NCI-H146 (cell line): ENCODE data around the gene DSE.

Experiments
- DNase-seq: peaks from one replicate; lab custom pipeline; 2025; lab: John Stamatoyannopoulos, UW

DSE gene

GRCh38 chr6:116362276-116362675, 8.5 kb upstream of the DSE start:
- no peak for DNase-seq

DNA sequence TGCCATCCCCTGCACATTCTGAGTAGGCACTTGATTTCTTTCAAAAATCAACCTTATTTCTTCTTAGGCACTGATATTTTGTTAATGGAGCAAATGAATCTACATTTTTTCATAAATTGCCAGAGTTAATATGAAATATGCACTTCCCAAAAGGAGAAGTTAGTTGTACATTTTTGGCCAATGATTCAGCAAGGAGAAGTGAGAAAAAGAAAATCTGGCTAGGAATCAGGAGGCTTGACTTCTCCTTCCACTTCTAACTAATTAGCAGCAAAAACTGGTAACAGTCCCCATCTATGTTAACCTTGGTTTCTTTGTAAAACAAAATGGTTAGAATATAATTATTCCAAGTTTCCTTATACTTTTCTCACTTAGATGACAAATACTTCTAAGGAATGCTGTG, 7.0 kb upstream of the DSE start:
- no peak for DNase-seq

DNA sequence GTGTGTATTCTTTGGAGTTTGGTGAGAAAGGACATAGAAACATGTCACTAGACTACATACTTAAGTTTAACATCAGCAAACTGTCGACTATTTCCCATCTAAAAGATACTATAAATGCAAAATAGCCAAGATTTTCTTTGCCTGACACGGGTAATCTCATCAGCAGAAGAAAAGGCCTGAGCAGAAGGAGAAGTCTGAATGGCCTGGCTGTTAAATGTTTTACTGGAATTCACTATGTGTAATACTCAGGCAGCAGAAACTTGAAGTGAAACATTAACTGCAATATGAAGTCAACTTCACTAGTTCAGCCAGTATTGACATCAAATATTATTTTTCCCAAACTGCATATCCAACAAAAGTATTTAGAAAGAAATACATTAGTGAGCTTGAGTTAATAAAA, 6.4 kb upstream of the DSE start:
- no peak for DNase-seq

- DNase-seq, result no peak
Observed at GRCh38 chr6:116365743-116366142, 5.0 kb upstream of the DSE start.

DNA sequence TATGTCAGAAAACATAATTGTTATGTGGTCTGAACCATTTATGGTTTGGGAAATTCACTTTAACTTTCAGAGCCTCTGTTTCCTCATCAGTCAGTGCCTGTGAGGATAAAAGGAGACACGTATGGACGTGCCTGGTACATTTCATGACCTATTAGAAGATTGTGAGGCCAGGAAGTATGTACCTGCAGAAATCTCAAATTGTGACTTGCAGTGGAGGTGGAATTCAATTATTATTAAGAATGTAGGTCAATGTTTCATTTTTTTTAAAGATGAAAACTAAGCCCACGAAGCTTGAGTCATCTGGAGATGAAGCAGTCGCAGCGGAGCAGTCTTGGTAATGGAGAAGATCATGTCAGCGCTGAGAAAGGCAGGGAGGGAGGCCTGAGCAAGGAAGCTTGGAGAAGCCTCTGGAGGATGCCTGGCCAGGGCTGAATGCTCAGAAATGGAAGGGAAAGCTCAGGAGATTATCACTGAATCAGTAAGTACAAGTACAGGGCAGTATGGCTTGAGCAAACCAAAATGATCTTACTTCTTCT, 3.9 kb upstream of the DSE start:
- DNase-seq, result no peak

- no peak for DNase-seq
Observed at GRCh38 chr6:116369540-116369939, 1.2 kb upstream of the DSE start.

- DNase-seq, result no peak
Observed at GRCh38 chr6:116369964-116370759, 585 bp upstream of the DSE start.

DNA sequence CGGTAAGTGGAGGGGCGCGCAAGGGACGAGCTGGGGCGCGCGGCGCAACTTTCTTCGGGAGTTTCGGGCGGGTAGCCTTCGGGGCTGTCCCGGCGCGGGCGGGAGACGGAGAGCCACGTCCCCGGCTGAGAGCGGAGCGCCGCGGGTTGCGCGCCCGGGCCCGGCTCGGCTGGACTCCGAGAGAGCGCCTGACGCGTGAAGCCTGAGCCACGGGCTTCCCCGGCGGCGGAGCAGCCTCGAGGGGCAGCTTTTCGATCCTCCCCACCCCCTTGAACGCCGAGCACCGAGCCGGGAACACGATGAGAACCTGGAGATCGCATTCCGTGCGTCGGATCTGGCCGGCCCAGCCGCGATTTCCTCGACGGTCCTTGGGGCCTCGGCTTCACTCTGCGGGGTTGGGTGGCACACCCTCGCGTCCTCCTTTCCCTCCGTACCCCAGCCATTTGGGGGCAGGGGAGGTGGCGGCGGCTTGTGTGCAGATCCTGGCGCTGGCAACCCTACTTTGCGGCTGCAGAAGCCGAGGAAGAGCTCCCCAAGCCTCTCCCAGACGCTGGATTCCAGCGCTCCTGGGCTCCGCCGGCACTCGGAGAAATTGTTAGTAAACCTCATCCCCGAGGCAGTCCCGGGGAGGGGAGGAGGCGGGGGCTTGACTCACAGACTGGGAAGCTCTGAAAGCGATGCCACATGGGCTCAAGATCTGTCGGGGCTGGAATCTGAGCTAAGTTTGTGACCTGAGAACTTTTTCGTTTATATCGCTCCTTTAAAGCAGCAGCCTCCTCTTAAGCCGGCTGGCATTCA, 572 bp downstream of the DSE start:
- peak; percentile 66 for DNase-seq

DNA sequence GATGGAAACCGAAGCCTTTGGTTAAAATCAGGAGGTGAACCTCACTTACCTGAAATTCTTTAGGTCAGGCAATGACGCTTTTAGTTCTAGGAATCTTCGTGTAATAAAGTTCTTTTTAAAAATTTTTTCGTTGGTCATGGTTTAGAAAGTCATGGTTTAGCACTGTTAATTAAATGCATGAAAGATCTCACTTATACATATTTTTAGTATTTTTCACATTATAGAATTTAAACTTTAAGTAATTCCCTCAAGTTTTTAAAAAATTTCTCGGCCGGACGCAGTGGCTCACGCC, 1.1 kb downstream of the DSE start:
- DNase-seq, result no peak

GRCh38 chr6:116373300-116373699, 2.6 kb downstream of the DSE start:
- DNase-seq, result no peak

DNA sequence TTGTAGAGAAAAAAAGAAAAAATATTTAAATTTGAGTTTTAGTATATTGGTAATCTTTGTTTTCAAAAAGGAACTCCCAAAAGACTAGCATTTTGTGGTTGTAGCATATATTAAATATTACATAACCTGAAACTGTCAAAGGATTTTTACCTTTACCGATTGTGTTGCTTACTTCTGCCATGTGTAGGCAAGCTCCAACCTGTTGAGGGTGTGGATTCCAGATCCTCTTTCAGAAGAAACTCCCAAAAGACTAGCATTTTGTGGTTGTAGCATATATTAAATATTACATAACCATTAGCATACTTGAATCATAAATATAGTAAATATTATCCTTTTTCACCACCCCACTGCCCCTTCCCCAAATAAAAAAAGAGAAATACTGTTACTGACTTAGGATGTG, 3.2 kb downstream of the DSE start:
- no peak for DNase-seq

- DNase-seq, result no peak
Observed at GRCh38 chr6:116374586-116374985, 3.8 kb downstream of the DSE start.

DNA sequence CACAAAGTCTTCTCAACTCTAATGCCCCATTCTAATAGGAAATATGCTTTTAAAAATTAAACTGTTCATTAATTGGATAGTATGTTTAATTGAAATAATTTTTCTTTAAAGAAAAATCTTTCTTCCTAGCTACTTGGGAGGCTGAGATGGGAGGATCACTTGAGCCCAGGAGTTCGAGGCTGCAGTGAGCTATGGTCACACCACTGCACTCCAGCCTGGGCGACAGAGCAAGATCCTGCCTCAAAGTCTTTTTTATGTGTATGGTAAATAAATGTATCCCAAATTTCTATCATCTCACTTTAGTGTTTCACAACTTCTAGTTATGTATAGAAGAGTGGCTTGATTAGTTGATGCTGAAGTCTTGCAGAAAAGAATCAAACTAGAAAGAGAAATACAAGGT, 4.5 kb downstream of the DSE start:
- DNase-seq, result no peak

DNA sequence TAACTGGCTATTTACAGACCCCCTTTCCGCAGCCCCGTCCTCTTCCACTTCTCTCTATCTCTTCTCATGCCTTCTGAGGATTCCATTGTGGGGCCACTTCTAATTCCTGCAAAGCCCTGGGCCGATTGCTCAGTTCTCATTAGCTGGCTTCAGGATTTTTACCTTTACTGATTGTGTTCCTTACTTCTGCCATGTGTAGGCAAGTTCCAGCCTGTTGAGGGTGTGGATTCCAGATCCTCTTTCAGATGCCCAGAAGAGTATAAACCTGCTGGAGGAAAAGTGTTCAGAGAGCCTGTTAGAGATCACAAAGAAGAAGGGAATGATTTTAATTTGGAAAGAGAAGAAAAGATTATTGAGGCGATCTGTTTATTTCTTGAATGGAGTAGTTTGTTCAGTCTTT, 5.4 kb downstream of the DSE start:
- no peak for DNase-seq

DNA sequence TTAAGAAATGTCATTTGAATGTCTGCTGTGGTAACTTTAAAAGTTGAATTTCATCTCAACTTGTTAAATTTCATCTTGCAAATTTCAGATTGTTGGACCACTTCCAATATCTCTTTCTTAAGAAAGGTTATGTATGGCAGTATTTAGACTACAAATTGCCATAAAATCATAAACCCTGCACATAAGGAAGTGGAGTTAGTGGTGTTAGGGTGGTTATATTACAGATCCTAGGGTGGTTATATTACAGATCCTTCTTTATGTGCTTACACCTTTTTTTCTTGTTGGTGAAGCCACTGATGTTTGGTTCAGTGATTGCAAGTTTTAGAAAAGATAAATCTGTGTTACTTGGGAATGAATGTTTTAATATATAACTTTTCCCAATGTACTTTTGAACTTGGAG, 9.0 kb downstream of the DSE start:
- no peak for DNase-seq

GRCh38 chr6:116380346-116380745, 9.6 kb downstream of the DSE start:
- no peak for DNase-seq

DNA sequence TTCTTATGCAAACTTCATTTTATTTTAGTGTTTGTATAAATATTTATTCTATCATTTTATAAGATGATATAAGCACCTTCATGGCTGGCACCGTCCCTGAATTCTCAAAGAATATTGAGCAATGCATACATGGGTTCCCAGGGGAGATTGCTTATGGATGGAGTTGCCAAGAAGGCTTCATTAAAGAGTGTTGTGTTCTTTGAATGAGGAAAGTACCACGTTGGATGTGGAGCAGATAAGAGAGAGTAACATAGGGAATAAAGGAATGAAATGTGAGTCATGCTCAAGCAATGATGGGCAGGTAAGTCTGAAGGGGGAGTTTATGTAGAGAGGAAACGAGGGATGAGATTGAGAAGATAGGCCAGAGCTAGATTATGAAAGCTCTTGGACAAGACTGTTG, 10.3 kb downstream of the DSE start:
- DNase-seq, result no peak

GRCh38 chr6:116382587-116382986, 11.8 kb downstream of the DSE start:
- DNase-seq, result no peak

DNA sequence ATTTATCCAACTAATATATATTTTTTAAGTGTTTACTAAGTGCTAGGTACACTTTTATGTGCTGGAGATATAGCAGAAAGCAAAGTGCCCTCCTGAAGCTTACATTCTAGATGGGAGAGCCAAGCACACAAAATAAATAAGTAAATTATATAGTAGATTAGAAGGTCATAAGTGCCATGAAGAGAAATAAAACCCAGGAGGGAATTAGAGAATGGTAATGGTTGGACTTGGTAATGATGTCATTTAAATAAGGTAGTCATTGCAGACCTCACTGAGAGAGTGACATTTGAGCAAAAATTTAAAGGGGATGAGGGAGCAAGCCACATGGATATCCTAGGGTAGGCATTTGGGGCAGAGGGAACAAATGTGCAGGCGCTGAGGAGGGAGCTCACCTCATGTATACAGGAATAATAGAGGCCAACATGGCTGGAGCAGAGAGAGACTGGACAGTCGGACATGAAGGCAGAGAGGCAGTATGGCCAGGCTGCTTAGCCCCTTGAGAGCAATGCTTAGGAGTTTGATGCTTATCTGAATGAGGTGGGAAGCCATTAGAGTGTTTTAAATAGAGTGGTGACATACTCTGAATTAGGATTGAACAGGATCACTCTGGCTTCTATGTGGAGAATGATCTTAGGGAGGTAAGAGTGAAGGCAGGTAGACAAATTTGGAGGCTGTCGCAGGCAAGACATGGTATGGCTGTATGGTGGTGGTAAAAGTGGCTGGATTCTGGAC, 14.1 kb downstream of the DSE start:
- DNase-seq, result no peak

DNA sequence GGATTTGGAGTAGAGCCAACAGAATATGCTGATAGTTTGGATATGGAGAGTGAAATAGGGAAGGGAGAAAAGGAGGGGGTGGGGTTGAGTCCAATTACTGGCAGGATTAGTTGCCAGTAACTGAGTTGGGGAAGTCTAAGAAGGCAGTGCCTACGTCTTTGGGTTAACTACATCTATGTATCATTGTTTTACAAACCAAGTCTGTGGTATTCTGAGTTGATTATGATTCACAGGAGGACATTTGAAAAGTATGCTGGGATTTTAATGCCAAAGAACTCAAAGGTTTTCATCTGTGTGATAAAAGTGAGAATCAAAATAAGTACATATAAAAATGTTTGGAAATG, 14.7 kb downstream of the DSE start:
- no peak for DNase-seq

GRCh38 chr6:116385921-116386320, 15.2 kb downstream of the DSE start:
- no peak for DNase-seq

- no peak for DNase-seq
Observed at GRCh38 chr6:116386581-116387299, 16.0 kb downstream of the DSE start.
